ENCODE results near the gene ATF1.
A peak's percentile ranks its signal among the peaks of the same experiment; 100 is the strongest.
"Not testable (repeated sequence)": the region's sequence is repeated elsewhere in the genome, so short reads cannot be mapped to it uniquely, and the experiment has no call there.

Gene ATF1

DNA sequence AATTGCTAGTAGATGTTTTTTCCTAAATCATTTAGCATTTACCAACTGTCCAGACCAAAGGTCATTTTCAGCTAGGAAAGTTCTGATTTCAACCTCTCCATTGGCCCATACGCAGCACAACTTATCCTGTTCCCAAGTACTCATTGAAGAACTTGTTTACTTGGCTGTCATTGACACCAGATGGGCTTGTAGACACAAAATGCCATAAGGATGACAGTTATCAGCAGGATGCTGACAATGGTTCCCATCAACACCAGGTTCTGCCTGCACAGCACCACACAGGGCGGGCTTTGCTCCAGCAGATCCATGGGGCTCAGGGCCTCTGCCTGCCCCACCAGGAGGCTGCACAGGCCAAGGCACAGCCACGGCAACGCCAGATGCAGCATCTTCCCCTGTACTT, 42.3 kb downstream of the ATF1 start:
- no peak for DNase-seq

DNA sequence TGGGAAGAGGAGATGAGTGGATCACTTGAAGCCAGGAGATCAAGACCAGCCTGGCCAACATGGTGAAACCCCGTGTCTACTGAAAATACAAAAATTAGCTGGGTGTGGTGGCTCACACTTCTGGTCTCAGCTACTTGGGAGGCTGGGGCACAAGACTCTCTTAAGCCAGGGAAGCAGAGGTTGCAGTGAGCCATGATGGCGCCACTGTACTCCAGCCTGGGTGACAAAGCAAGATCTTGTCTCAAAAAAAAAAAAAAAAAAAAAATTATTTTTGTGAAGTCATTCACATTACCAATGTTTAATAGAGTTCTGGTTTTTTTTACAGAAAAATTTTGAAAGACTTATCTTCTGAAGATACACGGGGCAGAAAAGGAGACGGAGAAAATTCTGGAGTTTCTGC, 45.2 kb downstream of the ATF1 start:
- DNase-seq: not testable (repeated sequence)

DNA sequence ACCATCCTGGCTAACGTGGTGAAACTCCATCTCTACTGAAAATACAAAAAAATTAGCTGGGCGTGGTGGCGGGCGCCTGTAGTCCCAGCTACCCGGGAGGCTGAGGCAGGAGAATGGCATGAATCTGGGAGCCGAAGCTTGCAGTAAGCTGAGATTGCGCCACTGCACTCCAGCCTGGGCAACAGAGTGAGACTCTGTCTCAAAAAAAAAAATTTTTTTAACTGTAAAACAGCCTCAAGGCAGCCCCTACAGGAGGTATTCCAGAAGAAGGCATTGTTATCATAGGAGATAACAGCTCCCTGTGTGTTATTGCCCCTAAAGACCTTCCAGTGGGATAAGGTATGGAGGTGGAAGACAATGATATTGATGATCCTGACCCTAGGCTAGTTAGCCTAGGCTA, 51.0 kb downstream of the ATF1 start:
- not testable (repeated sequence) for DNase-seq

DNA sequence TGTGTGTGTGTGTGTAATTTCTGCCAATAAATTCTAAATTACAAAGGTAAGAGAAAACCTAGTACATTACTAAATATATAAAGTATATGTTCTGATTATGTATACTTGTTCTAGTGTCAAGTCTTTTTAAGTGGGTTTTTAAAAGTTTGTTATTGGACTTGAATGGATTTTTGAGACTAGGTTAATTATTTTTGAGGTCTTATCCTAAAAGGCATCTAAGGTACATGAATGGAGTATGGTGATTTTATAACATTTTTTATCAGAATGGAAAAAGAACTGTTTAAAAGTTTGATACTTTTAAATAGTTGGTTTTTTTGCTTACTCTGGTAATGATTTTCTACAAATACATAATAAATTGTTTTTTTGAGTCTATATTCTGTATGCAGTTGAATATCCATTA, 56.3 kb downstream of the ATF1 start:
- no peak for DNase-seq

DNA sequence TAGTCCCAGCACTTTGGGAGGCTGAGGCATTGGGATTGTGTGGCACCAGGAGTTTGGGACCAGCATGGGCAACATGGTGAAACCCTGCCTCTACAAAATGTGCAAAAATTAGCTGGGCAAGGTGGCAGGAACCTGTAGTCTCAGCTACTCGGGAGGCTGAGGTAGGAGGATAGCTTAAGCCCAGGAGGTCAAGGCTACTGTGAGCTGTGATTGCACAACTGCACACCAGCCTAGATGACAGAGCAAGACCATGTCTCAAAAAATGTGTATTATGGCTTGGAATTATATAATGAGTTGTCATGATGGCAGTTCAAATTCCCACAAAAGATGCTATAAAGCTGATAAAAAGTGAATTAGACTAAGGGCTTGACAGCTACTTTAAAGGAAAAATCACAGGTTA, 58.2 kb downstream of the ATF1 start:
- DNase-seq: no peak

DNA sequence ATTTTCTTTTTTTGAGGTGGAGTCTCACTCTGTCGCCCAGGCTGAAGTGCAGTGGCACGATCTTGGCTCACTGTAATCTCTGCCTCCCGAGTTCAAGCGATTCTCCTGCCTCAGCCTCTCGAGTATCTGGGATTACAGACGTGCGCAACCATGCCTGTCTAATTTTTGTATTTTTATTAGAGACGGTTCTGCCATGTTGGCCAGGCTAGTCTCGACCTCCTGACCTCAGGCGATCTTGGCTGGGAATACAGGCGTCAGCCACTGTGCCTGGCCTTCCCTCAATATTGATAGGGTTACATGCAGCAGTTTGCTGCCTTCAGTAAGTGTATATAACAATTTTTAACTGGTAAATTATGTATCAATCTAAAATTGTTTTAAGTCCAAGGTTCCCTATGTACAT, 59.8 kb downstream of the ATF1 start:
- not testable (repeated sequence) for DNase-seq

DNA sequence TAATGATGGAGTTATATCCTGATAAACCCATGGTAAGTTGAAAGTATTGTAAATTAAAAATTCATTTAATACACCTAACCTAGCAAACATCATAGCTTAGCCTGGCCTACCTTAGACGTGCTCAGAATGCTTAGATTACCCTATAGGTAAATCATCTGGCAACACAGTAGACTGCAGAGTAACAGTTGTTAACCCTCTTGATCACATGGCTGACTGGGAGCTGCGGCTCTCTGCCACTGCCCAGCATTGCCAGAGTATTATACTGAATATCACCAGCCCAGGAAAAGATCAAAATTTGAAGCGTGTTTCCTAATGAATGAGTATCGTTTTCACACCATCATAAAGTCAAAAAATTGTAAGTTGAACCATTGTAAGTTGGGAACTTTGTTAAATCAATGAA, 61.0 kb downstream of the ATF1 start:
- DNase-seq: no peak

DNA sequence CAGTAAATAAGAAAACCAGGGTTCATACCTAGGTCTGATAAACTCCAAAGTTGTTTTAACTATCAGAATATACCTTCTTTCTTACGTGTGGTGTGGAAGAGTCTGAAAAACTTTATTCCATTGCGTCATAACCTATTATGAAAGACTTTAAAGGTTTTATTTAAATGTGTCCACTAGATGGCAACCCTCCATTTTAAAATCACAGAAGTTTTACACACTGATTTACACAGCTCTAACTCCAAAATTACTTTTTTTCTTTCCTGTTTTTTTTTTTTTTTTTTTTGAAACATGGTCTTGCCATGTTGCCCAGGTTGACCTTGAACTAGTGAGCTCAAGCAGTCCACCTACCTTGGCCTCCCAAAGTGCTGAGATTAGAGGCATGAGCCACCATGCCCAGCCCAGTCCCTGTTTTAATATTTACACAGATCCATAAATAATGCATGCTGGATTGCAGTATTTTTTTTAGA, 61.5 kb downstream of the ATF1 start:
- DNase-seq: peak; percentile 82

DNA sequence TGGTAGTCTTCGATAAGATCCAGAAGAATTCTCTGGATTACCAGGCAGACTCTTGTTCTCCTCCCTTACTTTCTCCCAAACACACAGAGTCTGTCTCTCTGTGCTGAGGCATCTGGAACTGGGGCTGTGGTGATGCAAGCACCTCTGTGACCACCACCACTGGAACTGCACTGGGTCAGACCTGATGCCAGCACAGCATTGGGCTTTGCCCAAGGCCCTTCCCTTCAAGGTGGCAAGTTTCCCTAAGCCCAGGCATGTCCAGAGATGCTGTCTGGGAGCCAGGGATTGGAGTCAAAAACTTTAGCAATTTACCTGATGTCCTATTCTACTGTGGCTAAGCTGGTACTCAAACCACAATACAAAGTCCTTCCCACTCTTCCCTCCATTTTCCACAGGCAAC, 64.2 kb downstream of the ATF1 start:
- DNase-seq: no peak

DNA sequence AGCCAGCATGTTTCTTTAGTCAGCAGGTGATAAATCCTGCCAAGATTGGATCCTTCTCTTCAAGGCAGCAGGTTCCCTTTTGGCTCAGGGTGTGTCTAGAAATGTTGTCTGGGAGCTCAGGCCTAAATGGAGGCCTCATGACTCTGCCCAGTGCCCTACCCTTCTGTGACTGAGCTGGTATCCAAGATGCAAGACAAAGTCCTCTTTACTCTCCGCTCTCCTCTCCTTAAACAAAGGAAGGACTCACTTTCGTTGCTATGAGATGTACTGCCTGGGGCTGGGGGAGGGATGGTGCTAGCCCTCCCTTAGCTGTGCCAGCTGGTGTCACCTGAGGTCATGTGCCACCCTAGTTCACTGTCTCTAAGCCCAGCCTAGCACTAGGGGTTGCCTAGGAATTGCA, 65.0 kb downstream of the ATF1 start:
- DNase-seq: no peak

DNA sequence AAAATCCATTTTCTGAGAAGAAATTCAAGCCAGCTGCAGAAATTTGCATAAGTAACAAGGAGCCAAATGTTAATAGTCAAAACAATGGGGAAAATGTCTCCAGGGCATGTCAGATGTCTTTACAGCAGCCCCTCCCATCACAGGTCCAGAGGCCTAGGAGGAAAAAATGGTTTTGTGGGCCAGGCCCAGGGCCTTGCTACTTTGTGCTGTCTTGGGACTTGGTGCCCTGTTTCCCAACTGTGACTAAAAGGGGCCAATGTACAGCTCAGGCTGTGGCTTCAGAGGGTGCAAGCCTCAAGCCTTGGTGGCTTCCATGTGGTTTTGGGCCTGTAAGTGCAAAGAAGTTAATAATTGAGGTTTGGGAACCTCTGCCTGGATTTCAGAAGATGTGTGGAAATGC, 69.9 kb downstream of the ATF1 start:
- not testable (repeated sequence) for DNase-seq

DNA sequence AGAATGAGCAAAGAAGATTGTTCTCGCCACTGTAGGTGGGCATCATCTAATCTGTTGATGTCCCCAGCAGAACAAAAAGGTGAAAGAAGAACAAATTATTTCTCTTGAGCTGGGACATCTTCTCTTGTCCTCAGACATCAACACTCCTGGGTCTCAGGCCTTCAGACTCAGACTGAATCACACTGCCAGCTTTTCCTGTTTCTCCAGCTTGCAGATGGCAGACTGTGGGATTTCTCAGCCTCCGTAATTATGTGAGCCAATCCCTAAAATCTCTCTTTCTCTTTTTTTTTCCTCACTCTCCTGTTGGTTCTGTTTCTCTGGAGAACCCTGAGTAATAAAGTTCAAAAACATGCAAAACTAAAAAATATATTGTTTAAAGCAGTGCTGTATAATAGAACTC, 75.1 kb downstream of the ATF1 start:
- DNase-seq: no peak

DNA sequence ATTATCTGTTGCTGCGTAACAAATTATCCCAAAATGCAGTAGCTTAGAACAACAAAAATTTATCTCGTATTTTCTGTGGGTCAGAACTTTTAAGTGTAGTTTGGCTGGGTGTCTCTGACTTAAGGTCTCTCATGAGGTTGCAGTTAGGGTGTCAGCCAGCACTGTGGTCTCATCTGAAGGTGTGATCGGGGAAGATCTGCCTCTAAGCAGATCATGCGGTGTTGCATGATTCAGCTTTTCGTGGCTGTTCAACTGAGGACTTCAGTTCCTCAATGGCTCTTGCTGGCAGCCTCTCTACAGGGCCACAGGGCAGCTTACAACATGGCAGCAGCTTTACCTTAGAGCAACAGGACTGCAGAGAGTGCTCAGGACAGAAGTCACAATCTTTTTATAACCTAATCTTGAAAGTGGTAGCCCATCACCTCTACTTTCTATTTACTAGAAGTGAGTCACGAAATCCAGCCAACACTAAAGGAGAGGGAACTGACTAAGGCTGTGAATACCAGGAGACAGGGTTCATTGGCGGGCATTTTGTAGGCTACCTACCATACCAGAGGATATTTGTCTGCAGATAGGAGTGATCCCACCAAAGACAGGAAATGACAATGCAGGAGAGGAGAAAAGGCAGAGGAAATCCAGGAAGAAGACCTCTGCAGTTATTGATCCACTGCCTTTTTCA, 77.0 kb downstream of the ATF1 start:
- no peak for DNase-seq

DNA sequence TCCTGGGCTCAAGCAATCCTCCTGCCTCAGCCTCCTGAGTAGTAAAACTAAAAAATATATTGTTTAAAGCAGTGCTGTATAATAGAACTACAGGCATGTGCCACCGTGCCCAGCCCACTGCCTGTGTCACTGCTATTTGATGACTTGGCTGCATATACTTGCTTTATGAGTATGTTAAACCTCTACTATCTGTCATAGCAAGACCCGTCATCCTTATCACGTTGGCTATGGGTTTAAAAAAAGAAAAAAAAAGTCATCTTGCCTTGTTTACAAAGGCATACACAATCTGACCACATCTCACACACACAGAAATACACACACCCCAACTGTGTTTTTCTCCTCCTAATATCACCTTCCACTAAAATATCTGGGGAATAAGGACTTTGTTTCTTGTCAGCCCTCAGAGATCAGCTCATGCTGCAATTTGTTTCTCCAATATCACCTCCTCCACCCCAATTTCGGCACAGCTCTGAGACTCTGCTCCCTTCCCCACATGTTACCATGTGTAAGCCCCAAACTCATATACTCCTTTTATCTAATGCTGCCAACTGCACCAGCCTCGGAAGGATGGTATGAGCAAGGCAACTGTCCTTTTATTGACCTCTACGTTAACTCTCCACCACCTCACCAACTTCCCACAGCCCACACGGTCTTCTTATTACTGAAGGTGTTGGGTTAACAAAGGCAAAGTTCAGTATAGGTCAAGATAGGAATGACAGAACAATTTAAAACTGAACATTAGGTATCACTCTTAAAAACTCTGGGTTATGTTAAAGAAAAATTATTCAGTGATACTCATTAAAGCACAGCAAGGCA, 78.0 kb downstream of the ATF1 start:
- no peak for DNase-seq

DNA sequence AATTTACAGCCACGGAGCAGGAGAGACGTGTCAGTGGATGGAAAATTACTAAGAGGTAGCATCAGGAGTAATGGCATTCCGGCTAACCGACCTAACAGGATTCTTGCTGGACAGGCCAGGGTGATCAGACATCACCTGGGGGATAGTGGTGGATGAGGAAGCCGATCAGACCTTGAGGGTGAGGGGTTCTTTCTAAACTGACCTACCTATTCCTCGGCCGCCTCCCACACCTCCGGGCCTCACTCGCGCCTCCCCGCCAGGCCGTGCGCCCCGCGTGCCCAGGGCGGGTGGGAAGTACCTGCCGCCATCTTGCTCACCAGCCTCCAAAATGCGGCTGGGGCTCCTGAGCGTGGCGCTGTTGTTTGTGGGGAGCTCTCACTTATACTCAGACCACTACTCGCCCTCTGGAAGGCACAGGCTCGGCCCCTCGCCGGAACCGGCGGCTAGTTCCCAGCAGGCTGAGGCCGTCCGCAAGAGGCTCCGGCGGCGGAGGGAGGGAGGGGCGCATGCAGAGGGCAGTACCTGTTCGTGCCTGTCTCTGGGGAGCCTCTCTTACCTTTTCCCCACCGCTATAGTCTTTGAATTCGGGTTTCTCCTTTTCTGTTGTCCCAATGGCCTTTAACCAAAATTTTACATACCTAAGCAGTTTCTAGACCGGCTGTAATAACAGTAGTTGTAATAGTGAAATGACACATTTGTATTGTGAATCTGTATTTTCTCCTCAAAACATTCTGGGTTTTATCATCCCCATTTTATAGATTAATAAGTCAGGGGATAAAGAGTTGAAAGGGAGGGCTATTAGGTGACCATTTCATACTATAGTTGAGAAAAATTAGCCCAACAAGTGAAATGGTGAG, 79.0 kb downstream of the ATF1 start, which contains the start of gene TMPRSS12:
TSS of gene TMPRSS12 (plus strand) at position 290 of the 857 bp plus-strand sequence. CDS start at position 329, 39 bp downstream.
- DNase-seq: no peak

DNA sequence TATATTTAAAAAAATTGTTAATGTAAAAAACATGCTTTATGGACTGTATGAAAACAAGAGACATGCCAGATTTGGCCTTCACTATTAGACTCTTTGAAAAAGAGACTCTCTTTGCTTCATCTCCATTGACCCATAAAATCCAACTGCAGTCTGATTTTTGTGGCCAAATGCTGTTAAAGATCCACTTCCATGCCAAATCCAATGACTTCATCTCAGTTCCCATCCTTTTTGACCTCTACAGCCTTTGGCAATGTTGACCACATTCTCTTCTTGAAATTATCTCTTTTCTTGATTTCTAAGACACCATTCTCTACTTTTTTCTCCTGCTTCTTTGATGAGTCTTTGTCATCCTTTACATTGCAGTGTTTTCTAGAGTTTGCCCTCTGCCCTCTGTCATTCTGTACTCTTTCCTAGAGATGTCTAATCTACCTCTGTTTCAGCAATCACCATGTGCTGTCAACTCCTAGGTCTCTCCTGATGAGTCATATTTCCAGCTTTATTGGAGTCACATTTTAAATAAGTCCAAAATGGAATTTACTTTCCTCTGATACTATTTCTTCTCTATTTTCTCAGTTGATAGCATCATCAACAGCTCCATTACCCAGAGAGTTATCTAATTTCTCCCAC, 81.2 kb downstream of the ATF1 start:
- DNase-seq: no peak

DNA sequence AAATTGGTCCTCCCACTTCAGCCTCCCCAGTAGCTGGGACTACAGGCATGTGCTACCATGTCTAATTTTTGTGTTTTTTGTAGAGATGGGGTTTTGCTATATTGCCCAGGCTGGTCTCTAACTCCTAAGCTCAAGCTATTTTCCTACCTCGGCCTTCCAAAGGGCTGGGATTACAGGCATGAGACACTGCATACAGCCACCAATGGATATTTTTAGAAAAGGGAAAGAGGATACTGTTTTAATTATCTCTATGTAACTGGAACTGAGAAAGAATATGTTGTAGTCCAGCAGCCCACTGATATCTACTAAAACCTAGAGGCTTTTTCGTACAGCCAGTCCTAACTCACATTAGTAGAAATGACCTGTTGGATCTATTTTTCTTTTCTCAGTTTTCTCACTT, 85.1 kb downstream of the ATF1 start:
- DNase-seq: no peak

DNA sequence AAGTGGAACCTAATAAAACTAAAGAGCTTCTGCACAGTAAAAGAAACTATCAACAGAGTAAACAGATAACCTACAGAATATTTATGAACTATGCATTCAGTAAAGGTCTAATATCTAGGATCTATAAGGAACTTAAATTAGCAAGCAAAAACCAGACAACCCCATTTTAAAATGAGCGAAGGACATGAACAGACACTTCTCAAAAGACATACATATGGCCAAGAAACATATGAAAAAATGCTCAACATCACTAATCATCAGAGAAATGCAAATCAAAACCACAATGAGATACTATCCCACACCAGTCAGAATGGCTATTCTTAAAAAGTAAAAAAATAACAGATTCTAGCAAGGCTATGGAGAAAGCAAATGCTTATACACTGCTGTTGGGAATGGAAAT, 91.3 kb downstream of the ATF1 start:
- not testable (repeated sequence) for DNase-seq

DNA sequence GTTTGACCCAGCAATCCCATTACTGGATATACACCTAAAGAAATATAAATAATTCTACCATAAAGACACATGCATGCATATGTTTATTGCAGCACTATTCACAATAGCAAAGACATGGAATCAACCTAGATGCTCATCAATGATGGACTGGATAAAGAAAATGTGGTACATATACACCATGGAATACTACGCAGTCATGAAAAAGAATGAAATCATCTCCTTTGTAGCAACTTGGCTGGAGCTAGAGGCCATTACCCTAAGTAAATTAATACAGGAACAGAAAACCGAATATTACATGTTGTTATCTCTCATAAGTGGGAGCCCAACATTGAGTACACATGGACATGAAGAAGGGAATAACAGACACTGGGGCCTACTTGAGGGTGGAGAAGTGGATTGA, 91.8 kb downstream of the ATF1 start:
- DNase-seq: not testable (repeated sequence)

DNA sequence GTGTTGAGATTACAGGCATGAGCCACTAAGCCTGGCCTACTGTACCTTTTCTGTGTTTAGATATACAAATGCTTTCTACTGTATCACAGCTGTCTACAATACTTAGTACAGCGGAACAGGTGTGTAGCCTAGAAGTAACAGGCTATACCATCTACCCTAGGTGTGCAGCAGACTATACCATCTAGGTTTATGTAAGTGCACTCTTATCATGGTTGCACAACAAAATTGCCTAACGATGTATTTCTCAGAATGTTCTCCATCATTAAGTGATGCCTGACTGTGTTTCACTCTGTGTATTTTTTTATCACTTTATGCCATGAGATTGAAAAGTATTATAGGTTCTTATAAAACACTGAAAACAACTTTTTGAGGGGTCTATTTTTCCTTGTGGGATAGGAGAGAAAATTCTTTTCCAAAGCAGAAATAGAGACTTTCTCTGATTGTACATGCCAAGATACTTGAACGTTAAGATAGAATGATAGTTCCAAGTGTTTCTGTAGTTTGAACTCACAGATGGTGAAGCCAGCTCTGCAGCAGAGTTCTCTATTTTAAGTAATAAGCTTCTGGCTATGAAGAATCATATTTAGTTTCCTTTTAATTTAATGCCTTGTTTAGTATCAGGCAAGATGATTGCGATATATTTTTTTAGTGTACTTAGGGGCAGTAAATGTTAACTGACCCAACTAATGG, 95.9 kb downstream of the ATF1 start:
- no peak for DNase-seq

DNA sequence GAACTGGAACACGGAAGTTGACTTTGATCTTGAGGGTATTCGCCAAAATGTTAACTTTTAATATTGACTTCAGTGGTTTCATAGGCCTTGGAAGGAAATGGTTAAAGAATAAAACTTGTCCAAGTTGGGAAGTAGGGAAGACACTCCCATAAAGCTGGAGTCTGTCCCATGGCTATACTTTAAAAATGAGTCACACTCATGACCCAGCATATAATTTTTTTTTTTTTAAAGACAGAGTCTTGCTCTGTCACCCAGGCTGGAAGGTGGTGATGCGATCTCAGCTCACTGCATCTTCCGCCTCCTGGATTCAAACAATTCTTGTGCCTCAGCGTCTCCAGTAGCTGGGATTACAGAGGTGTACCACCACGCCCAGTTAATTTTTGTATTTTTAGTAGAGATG, 98.4 kb downstream of the ATF1 start:
- DNase-seq: peak; percentile 36

DNA sequence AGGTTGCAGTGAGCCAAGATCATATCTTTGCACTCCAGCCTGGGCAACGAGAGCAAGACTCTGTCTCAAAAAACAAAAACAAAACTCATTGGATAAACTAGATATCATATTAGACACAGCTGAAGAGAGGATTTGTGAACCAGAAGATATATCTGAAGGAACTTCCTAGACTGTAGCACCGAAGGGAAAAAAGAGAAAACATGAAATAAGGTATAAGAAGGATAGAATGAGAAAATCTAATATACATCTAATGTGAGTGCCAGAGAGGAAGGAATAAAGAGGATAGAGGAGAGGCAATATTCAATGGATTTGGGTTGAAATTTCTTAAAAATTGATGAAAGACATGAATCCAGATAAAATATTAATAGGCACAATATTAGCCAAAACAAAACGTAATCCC, 101.4 kb downstream of the ATF1 start:
- DNase-seq: no peak

All from amniotic stem cell (primary cell).